Brain pericyte (primary cell): ENCODE results near the gene PANK4.

Experiments used
- DNase-seq: peaks from one replicate; pipeline ENCODE4 v3.0.0-alpha.2; 2012; ENCODE audit warnings: low read depth, low spot score

PANK4 gene

DNA sequence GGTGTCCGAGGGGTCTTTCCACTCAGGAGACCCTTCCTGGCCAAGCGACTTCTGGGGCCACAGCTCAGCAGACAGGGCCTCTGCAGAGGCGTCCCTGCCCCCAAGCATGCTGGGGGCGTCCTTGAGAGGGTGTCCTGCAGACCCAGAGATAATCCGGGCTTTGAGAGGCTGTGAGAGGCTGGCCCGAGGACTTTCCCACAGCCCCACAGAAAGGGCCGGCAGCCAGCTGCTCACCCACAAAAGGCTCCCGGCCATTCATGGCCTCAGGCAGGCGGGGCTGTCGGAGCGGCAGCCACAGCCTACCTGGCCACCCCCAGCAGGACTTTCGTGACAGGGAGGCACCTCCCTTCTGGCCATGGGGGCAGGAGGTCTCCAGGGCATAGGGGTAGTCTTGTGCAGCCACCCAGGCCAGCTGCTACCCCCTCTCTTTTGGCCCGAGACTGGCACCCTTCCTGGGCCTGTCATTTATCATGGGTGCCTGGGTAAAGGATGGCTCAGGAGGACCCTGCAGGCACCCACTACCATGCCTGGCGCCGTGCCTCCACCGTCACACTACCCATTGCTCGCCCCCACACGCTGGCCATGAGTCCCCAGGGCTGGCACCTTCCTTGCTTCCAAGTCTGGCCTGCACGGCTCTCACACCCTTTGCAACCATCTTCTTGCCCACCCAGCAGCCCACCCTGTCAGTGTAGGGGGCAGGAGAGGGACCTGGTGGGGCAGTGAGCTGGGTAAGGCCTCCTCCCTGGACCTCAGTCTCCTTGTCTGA, 18.7 kb upstream of the PANK4 start:
- no peak for DNase-seq

DNA sequence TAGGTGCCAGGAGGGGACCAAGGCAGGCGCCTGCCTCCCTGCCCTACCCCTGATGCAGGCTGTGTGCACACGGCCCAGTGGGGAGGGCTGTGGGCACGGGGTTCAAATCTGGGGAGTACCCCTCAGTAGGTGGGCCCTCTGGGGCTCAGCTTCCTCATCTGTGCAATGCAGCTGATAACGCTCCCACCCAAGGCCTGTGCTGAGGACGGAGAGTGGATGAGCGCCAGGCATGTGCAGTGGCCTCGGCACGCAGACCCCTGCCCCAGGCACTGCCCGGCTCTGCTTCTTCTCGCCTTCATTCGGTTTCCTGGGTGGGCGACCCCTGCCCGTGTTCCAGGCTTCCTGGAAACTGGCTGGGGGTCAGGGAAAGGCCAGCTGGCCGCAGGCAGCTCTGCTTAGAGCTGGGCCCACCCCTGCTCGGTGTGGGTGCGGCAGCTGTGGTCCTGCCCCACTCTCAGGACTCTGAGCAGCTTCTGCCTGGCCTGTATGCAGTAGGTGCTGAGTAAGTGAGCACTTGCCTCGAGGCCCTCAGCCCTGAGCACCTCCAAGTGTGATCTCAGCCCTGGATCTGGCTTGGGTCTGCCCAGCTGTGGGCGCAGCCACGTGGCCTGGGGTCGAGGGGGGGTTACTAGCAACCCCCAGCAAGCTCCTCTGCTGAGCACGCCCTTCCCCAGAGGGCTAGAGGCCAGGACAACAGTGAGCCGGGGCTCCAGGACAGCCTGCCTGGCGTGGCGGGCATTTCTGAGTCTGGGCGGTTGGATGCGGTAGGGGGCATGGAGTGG, 17.9 kb upstream of the PANK4 start:
- no peak for DNase-seq

DNA sequence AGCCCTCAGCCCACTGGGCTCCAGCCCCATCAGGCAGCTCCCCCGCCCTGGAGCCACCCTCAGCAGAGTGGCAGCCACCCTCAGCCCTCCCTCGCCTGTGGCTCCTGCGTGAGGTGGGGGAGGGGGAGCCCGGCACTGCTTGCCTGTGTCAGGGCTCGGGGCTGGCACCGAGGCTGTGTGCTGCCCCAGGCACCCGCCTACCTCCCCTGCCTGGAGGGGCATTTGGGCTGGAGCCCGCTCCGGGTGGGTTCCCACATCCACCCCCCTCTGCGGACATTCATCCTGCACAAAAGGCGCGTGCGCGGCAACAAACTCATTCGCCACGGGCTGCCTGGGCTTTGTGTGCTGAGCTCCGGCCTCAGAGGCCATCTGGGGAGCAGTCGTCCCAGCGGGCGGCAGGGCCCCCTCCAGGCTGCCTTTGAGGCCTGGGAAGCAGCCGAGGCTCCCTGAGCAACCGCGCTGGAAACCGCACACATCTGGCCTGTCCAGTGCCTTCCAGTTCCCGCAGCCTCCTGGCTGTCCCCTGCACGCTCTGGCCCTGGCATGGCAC, 17.2 kb upstream of the PANK4 start:
- DNase-seq, result peak; percentile 69

GRCh38 chr1:2542246-2542915, 16.0 kb upstream of the PANK4 start:
- DNase-seq, result no peak

DNA sequence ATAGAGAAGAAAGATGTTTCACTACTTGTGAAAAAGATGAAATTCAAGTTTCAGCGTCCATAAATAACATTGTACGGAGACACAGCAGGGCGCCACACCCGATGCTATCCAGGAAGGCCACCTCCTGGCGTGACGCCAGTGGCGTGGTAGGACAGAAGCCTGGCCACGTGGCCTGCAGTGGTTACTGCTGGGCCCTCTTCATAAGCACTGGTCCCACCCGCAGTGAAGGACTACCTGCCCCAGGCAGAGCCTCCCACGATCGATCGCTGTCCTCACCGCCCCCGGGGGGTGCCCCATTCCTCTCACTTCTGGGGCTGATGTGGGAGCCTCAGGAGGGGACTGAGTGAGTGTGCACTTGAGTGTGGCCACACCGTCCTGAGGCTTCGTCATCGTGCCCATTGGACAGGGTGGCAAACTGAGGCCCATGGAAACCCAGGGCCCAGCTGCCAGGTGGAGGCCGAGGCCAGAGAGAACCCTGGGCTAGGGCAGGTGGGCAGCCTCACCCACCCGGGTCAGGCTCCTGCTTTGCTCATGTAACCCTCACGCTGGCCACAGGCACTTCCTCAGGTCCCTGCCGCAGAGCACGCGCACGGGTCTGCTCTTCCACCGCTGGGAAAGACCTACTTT, 15.3 kb upstream of the PANK4 start:
- no peak for DNase-seq

- no peak for DNase-seq
Measured at GRCh38 chr1:2540816-2541492, 14.6 kb upstream of the PANK4 start.

- DNase-seq, result no peak
Measured at GRCh38 chr1:2539312-2539907, 13.0 kb upstream of the PANK4 start.

DNA sequence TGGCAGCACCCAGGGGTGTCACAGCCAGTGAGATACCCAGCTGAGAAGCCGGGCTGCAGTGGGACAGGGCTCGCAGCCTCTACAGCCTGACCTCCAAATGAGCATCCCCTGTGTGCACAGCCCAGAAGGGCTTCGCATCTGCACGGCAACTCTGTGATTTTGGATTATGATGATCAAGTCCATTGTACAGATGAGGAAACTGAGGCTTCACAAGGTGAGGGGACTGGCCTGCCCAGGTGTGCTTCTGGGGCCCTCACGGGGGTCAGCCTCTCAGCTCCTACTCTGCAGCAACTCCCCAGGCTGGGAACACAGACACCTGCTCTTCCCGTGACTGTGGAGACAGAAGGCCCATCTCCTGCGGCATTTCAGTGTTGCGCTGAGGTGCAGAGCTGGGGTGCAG, 12.5 kb upstream of the PANK4 start:
- no peak for DNase-seq

DNA sequence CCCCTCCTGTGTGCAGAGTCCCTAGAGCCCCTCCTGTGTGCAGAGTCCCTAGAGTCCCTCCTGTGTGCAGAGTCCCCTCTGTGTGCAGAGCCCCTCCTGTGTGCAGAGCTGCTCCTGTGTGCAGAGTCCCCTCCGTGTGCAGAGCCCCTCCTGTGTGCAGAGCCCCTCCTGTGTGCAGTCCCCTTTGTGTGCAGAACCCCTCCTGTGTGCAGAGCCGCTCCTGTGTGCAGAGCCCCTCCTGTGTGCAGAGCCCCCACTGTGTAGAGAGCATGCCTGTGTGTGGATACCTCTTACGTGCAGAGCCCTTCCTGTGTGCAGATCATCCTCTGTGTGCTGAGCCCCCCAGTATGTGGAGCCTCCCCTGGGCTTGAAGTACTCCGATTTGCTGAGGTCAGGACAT, 12.0 kb upstream of the PANK4 start:
- DNase-seq, result no peak

GRCh38 chr1:2537784-2538115, 11.4 kb upstream of the PANK4 start:
- DNase-seq, result no peak

- no peak for DNase-seq
Measured at GRCh38 chr1:2535981-2536380, 9.6 kb upstream of the PANK4 start.

DNA sequence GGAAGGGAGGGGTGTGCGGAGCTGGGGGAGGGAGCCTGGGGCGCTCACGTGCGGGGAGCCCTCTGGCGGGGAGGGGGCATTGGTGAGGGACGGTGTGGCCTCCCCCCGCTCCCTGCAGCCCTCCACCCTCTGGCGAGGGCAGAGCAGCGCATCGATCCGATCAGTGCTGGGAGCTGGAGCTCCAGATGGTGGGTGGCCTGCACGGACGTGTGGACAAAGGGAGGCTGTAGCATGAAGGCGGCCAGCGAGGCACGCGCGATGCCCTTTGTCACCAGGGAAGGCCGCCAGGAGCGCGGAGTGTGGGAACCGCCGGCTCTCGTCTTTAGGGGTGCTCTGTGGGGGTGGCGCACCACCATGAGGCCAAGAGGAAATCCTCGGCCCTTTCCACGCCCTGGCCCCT, 9.1 kb upstream of the PANK4 start:
- DNase-seq, result no peak

- DNase-seq, result no peak
Measured at GRCh38 chr1:2534687-2535441, 8.5 kb upstream of the PANK4 start.

DNA sequence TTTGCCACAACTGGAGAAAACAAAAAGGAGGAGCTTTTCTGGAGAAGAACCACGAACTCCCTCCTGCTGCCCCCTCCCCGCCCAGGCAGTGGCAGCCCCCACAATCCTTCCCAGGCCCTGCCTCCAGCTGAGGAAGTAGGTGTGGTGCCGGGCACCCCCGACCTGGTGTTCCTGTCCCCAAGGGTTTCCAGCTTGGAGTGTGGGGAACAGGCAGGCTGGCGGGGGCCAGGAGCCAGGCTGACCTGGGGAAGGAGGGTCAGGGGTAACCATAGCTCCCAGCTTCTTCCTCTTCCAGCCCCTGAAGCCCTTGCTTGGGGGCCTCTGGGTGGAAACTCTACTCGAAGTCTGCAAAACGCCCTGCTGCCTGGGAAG, 7.9 kb upstream of the PANK4 start:
- DNase-seq, result no peak

DNA sequence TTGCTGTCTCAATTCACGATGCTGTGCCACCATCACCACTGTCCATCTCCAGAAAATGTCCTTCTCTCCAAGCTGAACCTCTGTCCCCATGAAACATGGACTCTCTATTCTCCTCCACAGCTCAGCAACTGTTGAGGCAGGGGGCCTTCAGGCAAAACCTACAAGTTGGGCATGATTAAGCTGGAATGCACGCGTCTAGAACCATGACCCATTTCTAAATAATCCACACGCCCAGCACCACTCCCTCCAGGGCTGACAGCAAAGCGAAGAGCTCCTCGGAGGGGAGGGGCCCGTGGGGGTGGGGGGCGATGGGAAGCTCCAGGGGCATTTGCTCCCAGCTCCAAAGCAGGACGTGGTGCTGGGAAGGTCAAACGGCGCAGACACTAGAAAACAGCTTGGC, 7.0 kb upstream of the PANK4 start:
- no peak for DNase-seq

GRCh38 chr1:2532485-2533160, 6.2 kb upstream of the PANK4 start:
- no peak for DNase-seq

DNA sequence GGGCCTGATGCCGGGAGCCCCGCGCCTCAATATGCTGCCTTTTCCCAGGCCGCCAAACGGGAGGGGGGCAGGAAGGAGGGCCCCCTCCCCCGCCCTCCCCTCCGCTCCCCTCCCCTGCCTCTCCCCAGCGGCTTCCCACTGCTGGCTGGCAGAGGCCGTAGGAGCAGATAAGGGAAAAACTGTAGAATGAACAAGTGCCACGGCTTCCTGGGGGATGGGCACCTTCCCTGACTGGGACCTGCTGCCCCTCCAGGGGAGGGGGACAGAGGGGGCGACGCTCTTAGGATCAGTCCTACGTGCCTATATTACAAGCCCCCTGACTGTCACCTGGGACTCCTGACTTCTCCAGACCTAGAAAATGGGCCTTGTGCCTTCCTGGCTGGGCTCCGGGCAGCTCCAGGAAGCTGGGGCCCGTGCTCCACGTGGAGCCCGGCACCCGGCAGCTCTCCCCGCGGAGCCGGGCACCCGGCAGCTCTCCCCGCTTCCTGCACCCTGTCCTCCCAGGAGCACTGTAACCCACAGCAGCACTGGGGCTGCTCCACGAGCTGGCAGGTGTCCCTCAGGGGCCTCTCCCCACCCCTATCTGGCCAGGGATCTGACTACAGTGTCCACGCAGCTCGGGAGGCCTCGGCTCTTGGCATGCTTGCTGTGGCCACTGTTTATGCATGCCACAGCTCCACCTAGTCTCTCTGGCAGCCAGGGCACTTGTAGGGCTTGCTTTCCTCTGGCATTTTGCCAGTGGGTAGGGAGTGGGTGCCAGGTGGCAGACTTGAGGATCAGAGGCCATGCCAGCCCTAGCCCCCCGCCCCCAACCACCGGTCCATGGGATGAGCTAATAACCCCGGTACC, 4.3 kb upstream of the PANK4 start:
- no peak for DNase-seq

GRCh38 chr1:2529784-2530512, 3.6 kb upstream of the PANK4 start, which contains the start of gene HES5:
TSS of gene HES5 (minus strand) at chr1:2530263. CDS start at chr1:2530164, 99 bp downstream.
- no peak for DNase-seq
